Activated CD4-positive, alpha-beta T cell treated with anti-CD3 and anti-CD28 coated beads for 24 hours (primary cell): ENCODE results near the gene HSPA12A.

Experiments
- DNase-seq, 2 donors: peaks; one replicate each; pipeline ENCODE4 v3.0.0-alpha.2; 2020; ENCODE audit warnings: low read depth in 2 of 2

The HSPA12A gene

GRCh38 chr10:116692225-116692624, 50.1 kb downstream of the HSPA12A start:
- no peak for DNase-seq

GRCh38 chr10:116691635-116692034, 50.7 kb downstream of the HSPA12A start:
- no peak for DNase-seq

- no peak for DNase-seq
These were observed 51.7 kb downstream of the HSPA12A start for GRCh38 chr10:116690356-116691322.

GRCh38 chr10:116689744-116690143, 52.6 kb downstream of the HSPA12A start:
- DNase-seq, result no peak

GRCh38 chr10:116688741-116689495, 53.4 kb downstream of the HSPA12A start:
- no peak for DNase-seq

- no peak for DNase-seq
These were observed 54.1 kb downstream of the HSPA12A start for GRCh38 chr10:116688241-116688711.

- no peak for DNase-seq
These were observed 54.7 kb downstream of the HSPA12A start for GRCh38 chr10:116687633-116688032.

GRCh38 chr10:116686632-116687031, 55.7 kb downstream of the HSPA12A start:
- DNase-seq, result no peak

- no peak for DNase-seq
These were observed 56.6 kb downstream of the HSPA12A start for GRCh38 chr10:116685807-116686206.

GRCh38 chr10:116684781-116685180, 57.6 kb downstream of the HSPA12A start:
- DNase-seq, result no peak

- no peak for DNase-seq
These were observed 58.5 kb downstream of the HSPA12A start for GRCh38 chr10:116683821-116684220.

GRCh38 chr10:116683166-116683565, 59.2 kb downstream of the HSPA12A start:
- no peak for DNase-seq

GRCh38 chr10:116679351-116679750, 63.0 kb downstream of the HSPA12A start:
- DNase-seq, result no peak

GRCh38 chr10:116676633-116677032, 65.7 kb downstream of the HSPA12A start:
- DNase-seq, result no peak

- no peak for DNase-seq
These were observed 66.2 kb downstream of the HSPA12A start for GRCh38 chr10:116676118-116676517.

GRCh38 chr10:116674901-116675423, 67.4 kb downstream of the HSPA12A start:
- no peak for DNase-seq

GRCh38 chr10:116673866-116674265, 68.5 kb downstream of the HSPA12A start:
- no peak for DNase-seq

- DNase-seq, result no peak
These were observed 69.5 kb downstream of the HSPA12A start for GRCh38 chr10:116672891-116673290.

- DNase-seq, result no peak
These were observed 71.0 kb downstream of the HSPA12A start for GRCh38 chr10:116671274-116671926.

- no peak for DNase-seq
These were observed 71.7 kb downstream of the HSPA12A start for GRCh38 chr10:116670706-116671105.

- DNase-seq, result no peak
These were observed 72.3 kb downstream of the HSPA12A start for GRCh38 chr10:116669832-116670644.
